Peyer's patch (tissue), 4 donors: ENCODE measurements around the gene GMCL2. TPM values are rescaled to one million over a fixed set of nuclear protein-coding genes. Genes with fewer than 3 reads are reported as not detected.

Source experiments
- DNase-seq, 3 donors: peaks; one replicate each; pipeline ENCODE4 v3.0.0-alpha.2; 2017 to 2019
- H3K27ac ChIP-seq, 4 donors: fragments of 200-600 bp; sonication (generic); one replicate each; pipeline ENCODE4 v1.5.1; 2016 to 2019
- H3K27me3 ChIP-seq, 2 donors: fragments of 200-600 bp; sonication (generic); one replicate each; pipeline ENCODE4 v1.5.1; 2019
- H3K36me3 ChIP-seq, 3 donors: fragments of 200-600 bp; sonication (generic); one replicate each; pipeline ENCODE4 v1.5.1; 2016 to 2019
- H3K4me1 ChIP-seq, 4 donors: fragments of 200-600 bp; sonication (generic); one replicate each; pipeline ENCODE4 v1.5.1; 2016 to 2019
- H3K4me3 ChIP-seq, 4 donors: fragments of 200-600 bp; sonication (generic); 1 replicate in 3 of 4; 2 replicates in 1 of 4; pipeline ENCODE4 v1.5.1; 2016 to 2019; ENCODE audit warnings: mild to moderate bottlenecking in 1 of 4
- H3K9me3 ChIP-seq, 4 donors: fragments of 200-600 bp; sonication (generic); one replicate each; pipeline ENCODE4 v1.5.1; 2016 to 2019; ENCODE audit warnings: mild to moderate bottlenecking in 1 of 4
- POLR2A ChIP-seq, 2 donors: fragments of 450-650 bp; IDR thresholded peaks; one replicate each; pipeline ENCODE4 v1.5.1; 2017; ENCODE audit warnings: antibody characterized with exemption in 2 of 2, mild to moderate bottlenecking in 2 of 2, moderate library complexity in 2 of 2
- total RNA-seq, 4 donors: library from RNA; depleted of rRNA; stranded (reverse); fragments of >200 nt; gene quantifications; one replicate each; pipeline ENCODE4 v1.1.0, GENCODE V29; 2016
- TF ChIP-seq, protein P1 (sequence below), 6 experiments: fragments of 450-650 bp in 4 of 6; fragments of 200-600 bp in 2 of 6; sonication (generic) in 1 of 6; IDR thresholded peaks; one replicate each; pipeline ENCODE4 v1.5.1; 2017 to 2019; ENCODE audit warnings: antibody characterized with exemption in 6 of 6, mild to moderate bottlenecking in 3 of 6, moderate library complexity in 1 of 6

GMCL2 gene
- total RNA-seq, 4 donors from 2014 or later: not detected

DNA sequence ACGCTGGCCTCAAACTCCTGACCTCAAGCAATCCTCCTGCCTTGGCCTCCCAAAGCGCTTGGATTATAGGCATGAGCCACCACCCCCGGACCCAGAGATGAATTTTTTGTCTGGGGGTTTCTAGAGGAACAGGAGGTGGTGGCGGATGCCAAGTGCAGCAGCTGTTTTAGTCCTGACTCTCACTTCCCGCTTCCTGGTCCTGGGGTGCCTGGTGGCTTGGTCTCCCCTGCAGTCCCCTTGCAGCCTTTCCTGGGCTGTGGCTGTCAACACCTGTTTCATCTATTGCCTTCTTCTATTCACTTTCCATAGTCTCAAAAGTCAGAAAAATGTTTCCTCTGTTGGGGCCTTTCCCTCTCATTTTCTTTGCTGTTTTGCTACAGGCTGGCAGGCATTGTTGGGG lies 27.0 kb downstream of the GMCL2 start:
- H3K27me3 ChIP-seq: no peaks in the 10 kb centered on the region
- H3K4me1 ChIP-seq: peaks cover 0 to 6% (median 2%) of the 10 kb centered on the region in 4 donors
- H3K27ac ChIP-seq: no peak overlapping the region
- TF ChIP-seq POLR2A (IDR thresholded peaks at IDR 0.05): no peak
- TF ChIP-seq, protein P1, sequence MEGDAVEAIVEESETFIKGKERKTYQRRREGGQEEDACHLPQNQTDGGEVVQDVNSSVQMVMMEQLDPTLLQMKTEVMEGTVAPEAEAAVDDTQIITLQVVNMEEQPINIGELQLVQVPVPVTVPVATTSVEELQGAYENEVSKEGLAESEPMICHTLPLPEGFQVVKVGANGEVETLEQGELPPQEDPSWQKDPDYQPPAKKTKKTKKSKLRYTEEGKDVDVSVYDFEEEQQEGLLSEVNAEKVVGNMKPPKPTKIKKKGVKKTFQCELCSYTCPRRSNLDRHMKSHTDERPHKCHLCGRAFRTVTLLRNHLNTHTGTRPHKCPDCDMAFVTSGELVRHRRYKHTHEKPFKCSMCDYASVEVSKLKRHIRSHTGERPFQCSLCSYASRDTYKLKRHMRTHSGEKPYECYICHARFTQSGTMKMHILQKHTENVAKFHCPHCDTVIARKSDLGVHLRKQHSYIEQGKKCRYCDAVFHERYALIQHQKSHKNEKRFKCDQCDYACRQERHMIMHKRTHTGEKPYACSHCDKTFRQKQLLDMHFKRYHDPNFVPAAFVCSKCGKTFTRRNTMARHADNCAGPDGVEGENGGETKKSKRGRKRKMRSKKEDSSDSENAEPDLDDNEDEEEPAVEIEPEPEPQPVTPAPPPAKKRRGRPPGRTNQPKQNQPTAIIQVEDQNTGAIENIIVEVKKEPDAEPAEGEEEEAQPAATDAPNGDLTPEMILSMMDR (IDR thresholded peaks at IDR 0.05): no peak
- no peaks in the 10 kb centered on the region for H3K36me3 ChIP-seq
- H3K4me3 ChIP-seq: no peak overlapping the region
- H3K9me3 ChIP-seq: no peaks in the 10 kb centered on the region
- DNase-seq: no peak

DNA sequence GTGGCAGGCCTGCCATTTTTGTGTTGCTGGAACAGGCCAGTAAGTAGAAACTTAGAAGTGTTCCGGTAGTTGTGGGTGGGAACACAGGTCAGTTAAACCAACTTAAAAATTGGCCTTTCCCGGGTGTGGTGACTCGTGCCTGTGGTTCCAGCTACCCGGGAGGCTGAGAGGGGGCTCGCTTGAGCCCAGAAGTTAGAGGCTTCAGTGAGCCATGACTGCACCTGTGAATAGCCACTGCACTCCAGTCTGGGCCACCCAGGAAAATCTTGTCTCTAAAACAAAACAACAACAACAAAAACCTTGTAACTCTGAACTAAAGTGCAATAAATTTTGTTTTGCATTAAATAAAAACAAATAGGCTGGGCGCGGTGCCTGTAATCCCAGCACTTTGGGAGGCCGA lies 32.1 kb downstream of the GMCL2 start:
- Histone ChIP-seq H3K36me3 (peaks cover 0 to 6% (median 0%) of the 10 kb centered on the region in 3 donors), H3K27ac (no peak overlapping the region), H3K4me3 (no peak overlapping the region), H3K9me3 (no peaks in the 10 kb centered on the region), H3K4me1 (peaks cover 0 to 13% (median 0%) of the 10 kb centered on the region in 4 donors), H3K27me3 (no peaks in the 10 kb centered on the region)
- TF ChIP-seq, protein P1 (IDR thresholded peaks at IDR 0.05): no peak
- no peak for TF ChIP-seq POLR2A (IDR thresholded peaks at IDR 0.05)
- DNase-seq: no peak

DNA sequence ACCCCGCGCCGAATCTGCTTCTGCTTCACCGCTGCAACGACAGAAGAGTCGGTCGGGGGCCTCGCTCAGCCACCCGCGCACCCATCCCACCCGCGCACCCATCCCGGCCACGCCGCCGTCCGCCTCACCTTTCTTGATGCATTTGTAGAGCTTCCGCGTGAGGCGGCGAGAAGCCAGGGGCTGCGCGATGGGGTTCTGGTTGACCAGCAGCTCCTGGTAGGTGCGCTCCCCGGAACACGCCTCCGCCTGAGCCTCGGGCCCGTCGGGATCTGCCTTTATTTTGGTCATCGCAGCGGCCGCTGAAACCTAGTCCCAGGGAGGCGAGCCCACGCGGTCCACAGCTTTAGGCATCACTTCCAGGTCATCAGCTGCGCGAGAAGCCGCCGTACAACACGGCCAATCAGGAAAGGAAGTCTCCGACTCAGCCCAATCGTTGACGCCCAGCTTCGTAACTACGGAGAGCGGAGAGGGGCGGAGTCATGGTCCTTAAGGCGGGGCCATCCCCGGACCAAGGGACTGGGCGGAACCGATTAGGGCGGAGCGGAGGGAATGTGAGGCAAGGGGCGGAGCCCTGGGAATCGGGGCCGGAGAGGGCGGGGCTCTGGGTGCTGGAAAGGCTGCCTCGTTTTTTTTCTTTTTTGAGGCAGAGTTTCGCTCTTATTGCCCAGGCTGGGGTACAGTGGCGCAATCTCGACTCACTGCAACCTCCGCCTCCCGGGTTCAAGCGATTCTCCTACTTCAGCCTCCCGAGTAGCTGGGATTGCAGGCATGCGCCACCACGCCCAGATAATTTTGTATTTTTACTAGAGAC lies 33.4 kb downstream of the GMCL2 start, which contains the start of gene NHP2:
NHP2 (minus strand) TSS at position 356 of the 811 bp plus-strand sequence; CDS start at position 288, 68 bp downstream.
- Histone ChIP-seq H3K4me1 (peaks cover 0 to 13% (median 0%) of the 10 kb centered on the region in 4 donors), H3K4me3 (peak within 1 kb of the TSS; percentile 60 to 90 (median 74)), H3K27ac (peak within 1 kb of the TSS; percentile 55 to 73 (median 70)), H3K36me3 (peaks cover 0 to 17% (median 0%) of the 10 kb centered on the region in 3 donors), H3K27me3 (no peaks in the 10 kb centered on the region), H3K9me3 (no peaks in the 10 kb centered on the region)
- peak; percentile 97 to 99 (median 99) for DNase-seq
- peak in 1 of 2 donors; percentile 43 for TF ChIP-seq POLR2A (IDR thresholded peaks at IDR 0.05)
- TF ChIP-seq, protein P1 (IDR thresholded peaks at IDR 0.05): no peak

DNA sequence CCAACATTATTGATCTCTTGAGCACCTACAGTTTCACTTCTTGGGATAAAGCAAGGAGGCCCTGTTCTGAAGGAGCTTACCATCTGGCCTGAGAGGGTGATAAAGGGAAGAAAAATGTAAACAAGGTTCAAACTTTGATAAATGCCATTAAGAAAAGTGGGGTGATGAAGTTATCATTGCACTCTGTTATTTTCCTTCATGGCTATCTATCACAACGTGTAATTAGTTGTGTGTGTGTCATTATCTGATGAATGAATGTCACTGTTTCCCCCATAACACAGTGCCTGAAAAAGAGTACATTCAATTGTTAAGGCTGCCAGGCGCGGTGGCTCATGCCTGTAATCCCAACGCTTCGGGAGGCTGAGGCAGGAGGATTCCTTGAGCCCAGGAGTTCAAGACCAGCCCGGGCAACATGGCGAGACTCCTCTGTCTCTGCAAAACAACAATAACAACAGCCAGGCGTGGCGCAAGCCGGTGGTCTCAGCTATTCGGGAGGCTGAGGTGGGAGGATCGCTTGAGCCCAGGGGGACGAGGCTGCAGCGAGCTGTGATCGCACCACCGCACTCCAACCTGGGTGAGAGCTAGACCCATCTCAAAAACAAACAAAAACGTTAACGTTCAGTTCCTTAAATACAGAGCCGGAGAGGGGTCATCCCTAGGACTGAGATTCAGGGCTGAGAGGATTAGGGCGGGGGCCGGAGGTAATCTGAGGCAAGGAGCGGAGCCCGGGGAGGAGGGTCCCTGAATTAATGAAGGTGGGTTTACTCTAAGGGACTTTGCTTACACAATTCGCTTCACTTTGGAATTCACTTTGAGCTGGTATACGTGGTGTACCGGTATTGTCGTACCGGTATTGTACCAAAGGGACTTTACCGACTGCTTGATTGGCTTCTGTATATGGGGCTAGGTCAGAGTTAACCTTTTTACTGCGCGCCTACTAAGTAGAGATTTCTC lies 34.4 kb downstream of the GMCL2 start:
- TF ChIP-seq POLR2A (IDR thresholded peaks at IDR 0.05): no peak
- TF ChIP-seq, protein P1 (IDR thresholded peaks at IDR 0.05): no peak
- Histone ChIP-seq H3K36me3 (peaks cover 0 to 27% (median 0%) of the 10 kb centered on the region in 3 donors), H3K27ac (peak overlapping the region in 2 of 4 donors; percentile 55 to 72), H3K4me3 (peak overlapping the region; percentile 60 to 90 (median 74)), H3K27me3 (no peaks in the 10 kb centered on the region), H3K4me1 (peaks cover 0 to 13% (median 0%) of the 10 kb centered on the region in 4 donors), H3K9me3 (no peaks in the 10 kb centered on the region)
- DNase-seq: no peak

DNA sequence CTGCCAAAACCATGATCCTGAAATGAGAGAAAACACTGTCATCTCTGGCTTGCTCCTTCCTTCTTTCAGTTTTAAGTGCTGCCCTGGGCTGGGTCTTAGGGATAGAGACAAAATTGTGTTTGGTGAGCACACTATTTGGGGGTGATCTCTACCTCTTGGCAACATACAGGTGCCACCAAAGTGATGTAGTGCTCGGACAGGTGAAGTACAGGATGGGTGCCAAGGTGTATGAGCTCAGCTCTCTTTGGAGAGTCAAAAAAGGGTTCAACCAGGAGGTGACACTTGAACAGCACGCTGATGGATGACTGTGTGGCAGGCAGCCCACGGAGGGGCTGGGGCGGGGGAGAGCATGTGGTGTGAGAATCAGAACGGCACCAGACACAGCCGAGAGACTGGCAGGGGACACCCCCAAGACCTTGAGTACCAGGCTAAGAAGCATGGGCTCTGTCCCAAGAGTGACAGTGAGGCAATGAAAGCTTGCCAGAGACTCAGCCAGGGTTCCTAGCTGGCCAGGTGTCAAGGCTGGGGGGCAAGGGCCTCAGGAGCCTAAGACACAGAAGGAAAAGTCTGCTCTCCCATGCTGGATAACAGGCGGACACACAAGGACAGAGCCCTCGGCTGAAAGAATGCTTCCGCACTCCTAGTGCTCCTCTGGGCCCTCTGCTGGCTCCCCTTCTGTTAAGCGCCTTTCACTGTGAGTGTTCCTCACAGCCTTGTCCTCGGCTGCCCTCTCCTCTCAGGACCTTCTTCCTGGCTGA lies 36.0 kb downstream of the GMCL2 start:
- TF ChIP-seq, protein P1 (IDR thresholded peaks at IDR 0.05): no peak
- TF ChIP-seq POLR2A (IDR thresholded peaks at IDR 0.05): no peak
- Histone ChIP-seq H3K27ac (no peak overlapping the region), H3K36me3 (peaks cover 0 to 43% (median 0%) of the 10 kb centered on the region in 3 donors), H3K9me3 (no peaks in the 10 kb centered on the region), H3K4me3 (no peak overlapping the region), H3K27me3 (no peaks in the 10 kb centered on the region), H3K4me1 (peaks cover 0 to 13% (median 0%) of the 10 kb centered on the region in 4 donors)
- no peak for DNase-seq
